HG03469 (cell line): ENCODE data around the gene RAB28.

Source experiments
- ATAC-seq: cut with Tn5 transposase; IDR thresholded peaks from one replicate; pipeline ENCODE4 v1.9.1; 2021; ENCODE audit warnings: mild to moderate bottlenecking, moderate library complexity, moderate number of reproducible peaks; ENCODE audit not compliant: unreplicated experiment

Gene RAB28

DNA sequence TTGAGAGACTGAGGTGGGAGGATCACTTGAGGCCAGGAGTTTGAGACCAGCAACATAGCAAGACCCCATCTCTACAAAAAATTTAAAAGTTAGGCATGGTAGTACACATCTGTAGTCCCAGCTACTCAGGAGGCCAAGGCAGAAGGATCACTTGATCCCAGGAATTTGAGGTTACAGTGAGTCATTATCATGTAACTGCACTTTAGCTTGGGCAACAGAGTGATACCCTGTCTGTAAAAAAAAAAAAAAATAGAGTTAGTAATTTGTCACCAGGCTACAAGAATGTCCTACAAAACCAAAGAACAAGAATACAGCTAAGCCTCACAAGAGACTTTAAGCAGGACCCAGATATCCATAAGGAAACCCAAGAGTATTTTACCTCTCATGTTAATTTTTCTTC, 27.0 kb upstream of the RAB28 start:
- ATAC-seq: no peak

DNA sequence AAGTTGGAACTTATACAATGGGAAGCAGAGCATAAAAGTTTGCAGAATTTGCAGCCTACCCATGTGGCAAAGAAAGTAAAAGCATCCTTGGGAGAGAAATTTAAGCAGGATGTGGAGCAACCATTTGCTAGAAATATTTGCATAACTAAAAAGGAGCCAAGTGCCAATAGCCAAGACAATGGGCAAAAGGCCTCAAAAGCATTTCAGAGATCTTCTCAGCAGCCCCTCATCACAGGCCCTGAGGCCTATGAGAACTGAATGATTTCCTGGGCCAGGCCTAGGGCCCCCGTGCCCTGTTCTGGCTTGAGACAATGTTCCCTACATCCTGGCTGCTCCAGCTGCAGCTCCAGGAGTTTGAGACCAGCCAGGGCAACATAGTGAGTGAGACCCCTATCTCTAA, 25.3 kb upstream of the RAB28 start:
- ATAC-seq: no peak

DNA sequence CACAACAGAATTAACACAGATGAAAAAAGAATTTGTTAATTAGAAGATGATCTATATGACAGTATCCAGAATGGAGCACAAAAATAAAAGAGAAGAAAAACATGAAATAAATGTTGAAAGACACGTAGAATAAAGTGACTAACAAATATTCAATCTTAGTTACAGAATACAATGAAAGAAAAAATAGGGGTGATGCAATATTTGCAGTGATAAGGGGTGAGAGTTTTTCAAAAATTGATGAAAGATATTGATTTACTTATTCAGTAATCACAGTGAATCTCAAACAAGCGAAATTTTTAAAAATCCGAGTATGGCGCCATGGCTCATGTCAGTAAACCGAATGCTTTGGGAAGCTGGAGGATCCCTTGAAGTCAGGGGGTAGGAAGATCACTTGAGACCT, 20.2 kb upstream of the RAB28 start:
- no peak for ATAC-seq

DNA sequence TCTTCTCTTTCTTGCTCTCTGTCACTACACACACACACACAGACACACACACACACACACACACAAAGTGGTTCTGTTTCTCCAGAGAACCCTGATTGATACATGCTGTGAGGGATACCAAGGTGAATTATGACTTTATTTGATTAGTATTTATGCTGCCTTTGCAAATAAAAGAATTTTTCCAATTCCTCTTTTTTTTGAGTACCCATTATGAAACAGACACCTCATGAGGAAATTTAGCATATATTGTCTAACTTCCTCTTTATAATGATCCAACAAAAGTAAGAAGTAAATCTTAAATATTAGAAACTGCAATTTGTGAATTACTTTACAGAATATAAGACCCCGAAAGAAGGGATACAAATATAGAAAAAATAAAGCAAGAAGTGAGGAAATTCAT, 14.3 kb upstream of the RAB28 start:
- ATAC-seq: no peak

DNA sequence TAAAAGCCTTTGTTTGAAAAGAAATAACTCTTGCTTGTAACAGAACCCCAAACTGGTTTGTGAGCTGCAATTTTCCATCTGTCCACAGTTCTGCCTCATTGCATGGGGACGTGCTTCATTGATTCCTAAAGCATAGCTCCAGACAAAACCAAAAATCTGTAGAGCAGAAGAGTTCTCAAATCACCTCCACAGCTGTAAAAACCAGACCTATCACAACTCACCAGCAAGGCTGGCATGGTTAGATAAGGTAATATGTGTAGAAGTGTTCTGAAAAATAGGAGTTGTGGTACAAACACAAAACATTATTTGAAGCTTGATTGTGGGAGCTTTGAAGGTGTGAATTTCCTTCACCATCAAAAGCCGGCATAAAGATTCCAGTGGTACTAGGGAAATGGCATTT, 12.5 kb upstream of the RAB28 start:
- no peak for ATAC-seq

DNA sequence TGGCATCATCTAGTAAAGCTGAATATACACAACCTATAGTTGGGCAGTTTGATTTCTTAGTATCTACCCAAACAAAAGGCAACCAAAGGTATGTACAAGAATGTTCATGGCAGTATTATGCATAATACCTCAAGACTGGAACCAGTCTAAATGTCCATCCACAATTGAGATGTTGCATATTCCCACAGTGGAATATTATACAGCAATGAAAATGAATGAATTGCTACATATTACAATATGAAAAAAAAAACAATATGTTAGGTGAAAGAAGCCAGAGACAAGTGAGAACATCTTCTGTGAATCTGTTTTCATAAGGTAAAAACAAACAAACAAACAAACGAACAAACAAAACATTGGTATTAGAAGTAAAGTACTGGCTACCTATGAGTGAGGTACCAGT, 11.6 kb upstream of the RAB28 start:
- no peak for ATAC-seq

DNA sequence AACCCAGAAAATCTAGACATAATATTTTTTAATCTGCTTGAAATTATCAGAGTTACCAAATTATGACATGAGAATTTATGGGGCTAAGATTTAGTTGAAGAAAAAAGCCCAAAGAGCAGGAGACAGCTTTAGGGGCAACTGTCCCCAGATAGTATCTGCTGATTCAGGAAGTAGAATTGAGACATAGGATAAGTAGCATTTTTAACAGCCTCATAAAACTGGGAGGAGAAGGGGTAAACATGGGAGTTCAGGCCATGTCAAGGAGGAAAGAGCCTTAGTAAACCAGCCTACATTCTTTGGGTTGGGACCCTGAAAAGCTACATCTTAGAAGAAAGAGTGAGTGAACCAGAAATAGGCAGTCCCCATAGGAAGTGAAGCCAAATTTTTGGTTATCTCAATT, 9.7 kb upstream of the RAB28 start:
- no peak for ATAC-seq

DNA sequence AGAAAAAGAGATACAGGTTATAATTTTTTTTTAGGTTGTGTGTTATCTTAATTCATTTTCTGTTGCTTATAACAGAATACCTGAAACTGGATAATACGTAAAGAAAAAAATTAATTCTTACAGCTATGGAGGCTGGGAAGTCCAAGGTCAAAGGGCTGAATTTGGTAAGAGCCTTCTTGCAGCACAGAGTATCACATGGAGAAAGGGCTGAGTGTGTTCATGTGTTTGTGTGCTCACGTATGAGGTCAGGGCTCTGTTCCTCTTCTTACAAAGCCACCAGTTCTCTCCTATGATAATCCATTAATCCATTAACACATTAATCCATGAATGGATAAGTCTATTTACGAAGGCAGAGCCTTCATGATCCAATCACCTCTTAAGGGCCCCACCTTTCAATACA, 8.6 kb upstream of the RAB28 start:
- ATAC-seq: no peak

DNA sequence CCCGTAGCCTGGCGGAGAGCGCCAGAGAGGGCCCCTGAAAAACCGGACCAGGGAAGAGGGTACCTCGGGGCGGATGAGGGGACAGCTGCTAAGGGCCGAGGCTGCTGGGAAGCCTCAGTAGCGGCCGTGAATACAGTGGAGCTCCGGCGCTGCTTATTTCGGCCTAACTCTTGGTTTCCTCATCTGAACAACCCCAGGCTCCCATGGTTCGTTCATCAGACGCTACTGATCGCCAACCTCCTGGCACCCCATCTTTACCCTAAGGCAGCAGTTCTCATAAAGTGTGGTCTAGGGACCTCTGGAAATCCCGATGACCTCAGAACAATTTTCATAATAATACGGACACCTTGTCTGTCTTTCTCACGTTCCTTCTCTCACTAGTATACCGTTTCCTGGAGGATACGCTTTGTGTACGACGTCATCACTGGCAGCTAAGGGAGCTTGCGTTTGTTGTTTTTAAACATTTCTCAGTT, 645 bp upstream of the RAB28 start:
- ATAC-seq: peak; percentile 19

DNA sequence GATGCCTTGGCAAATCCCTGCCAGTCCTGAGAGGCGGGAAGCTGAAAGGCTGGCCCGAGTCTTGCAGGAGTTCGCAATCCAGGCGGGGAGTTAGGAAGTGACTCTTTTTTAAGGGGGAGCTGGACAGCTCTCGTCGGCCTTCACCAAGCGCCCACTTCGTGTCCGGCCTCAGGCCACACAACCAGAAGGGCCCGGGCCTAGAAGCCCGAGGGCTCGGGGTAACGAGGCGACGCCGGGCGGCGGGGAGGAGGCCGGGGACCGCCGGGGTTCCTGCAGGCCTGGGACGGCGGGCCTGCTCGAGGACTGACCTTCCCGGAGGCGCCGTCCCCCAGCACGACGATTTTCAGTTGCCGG, 395 bp downstream of the RAB28 start:
- peak; percentile 12 for ATAC-seq

DNA sequence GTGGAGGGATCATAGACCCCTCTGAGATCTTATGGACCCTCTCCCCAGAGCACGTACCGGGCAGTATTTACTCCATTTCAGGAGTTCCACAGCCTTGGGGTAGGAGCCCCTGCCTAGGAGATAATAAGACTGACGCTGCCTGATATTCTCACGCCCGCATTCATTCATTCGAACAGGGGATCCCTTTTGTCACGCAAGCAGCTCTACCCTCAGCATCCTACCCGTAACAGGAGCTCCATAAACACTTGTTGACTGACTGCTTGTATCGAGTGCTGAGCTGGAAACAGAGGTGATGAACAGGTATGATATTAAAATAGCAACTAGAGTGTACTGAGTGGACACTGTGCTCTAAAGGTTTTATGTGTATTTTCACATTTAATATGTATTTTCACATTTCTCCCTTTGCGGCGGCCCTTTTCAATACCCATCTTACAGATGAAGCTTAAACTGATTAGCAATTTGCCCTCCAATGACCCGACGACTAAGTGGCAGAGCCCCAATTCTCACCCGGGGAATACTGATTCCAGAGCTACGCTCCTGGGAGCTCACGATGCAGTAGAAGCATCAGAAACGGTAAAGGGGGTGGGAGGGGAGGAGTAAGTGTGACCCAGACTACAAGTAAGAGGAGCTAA, 888 bp downstream of the RAB28 start:
- no peak for ATAC-seq

DNA sequence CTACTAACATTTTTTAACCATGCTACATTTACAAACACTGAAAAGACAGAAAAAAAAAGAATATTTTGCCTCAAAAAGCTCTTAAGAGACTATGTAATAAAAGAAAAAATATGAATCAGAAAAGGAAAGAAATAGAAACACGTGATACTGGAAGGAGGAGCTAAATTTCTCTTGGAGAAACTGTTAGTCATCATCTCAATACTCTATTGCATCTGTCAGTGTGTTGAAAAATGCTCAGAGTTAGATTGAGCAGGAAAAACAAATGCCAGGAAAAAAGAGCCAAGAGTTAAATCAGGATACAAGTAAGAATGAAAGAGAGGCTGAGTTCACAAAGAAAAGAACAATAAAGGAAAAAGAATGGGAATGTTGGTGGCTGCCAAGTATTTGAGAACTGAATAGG, 2.6 kb downstream of the RAB28 start:
- no peak for ATAC-seq

DNA sequence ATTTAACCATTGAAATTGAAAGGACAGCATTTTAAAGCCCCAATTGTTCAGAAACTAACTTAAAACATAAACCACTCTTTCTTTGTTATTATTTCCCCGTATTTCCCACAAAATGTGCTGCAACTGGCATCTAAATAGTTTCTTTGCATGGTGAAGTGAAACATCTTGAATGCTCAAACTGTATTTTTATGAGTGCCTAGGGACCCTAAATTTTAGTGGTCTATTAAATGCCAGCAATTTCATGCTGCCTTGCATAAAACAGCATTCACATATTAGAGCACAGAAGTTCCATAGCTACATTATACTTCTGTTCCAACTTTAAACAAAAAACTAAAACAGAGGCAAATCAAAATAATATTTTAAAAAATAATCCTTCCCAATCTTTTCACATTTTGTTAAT, 5.4 kb downstream of the RAB28 start:
- ATAC-seq: no peak

DNA sequence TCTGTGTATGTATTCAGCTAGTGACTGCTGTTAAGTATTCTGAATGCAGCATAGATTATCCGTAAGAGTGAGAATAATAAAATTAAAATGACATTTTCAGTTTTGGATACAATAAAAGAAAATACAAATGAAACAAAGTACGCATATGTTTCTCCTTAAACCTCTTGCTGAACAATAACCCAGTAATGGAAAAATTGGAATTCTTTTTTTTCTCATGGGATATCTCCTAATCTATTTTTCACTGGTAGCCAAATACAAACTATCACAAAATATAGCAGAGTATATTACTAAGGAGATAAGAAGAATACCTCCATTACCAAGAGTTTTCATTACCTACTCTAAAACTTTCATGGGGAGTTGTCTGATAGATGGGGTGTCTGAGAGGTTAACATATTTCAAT, 6.0 kb downstream of the RAB28 start:
- ATAC-seq: no peak

DNA sequence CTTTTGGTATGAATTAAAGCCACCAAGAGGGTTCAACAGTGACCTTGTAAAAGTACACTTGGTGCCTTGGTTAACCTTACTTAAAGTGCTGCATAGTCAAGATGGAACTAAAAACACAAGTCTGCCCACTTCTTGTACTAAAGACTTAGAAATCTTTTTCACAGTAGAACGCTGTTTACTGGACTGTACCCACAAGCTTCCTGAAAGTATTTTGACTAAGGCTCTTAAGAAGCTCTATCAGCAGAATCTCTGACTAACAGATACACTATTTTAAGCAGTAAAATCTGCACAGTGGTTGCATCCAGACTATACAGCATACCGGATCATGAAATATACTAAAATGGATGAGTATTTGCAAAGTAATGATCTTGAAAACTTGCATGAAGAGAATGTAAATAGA, 7.2 kb downstream of the RAB28 start:
- no peak for ATAC-seq

DNA sequence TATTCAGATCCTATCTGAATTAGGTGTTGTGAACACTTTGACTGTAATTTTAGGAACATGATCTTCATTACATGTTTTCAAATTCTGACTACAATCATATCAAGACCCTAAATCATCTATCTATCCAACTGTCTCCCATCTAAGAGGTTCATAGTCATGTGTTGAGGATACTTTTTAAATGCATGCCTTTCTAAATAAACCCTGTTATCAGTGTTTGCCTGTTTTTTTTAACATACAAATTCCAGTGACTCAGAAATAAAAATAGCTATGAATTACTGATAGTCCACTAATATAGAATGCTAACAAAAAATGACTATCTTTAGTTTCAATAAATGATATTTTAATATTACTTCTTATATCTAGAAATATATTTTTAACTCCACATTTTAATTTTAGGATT, 8.0 kb downstream of the RAB28 start:
- no peak for ATAC-seq

DNA sequence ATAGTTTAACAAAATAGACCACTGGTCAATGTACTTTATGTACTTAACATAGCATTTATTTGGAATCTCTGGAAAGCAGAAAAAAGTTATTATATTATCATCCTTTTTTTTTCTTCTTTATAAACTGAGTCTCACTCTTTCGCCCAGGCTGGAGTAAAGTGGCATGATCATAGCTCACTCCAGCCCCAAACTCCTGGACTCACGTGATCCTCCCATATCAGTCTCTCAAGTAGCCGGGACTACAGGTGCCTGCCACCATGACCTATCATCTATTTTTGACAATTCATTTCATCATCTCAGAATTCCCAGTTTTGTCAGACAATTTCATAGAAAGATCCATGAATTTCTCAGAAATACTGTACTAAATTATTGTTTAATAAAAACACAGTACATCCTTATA, 12.7 kb downstream of the RAB28 start:
- no peak for ATAC-seq

DNA sequence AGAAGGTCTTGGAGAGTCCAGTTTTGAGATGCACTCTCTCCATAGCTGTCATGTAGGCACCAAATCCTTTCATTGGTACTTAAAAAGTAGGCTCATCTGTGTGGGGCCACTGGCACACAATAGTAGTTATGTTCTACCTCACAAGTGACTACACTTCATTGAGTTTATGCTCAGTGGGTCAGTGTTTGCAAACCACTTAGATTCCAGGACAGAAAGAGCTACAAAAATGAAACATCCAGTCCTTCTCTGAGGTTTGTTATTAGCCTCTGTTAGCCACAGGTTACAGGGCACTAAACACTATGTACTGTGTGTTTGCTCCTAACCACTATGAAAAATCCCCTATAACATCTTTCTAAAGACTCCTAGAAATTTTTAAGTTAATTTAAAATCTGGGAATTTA, 13.8 kb downstream of the RAB28 start:
- ATAC-seq: peak; percentile 62

DNA sequence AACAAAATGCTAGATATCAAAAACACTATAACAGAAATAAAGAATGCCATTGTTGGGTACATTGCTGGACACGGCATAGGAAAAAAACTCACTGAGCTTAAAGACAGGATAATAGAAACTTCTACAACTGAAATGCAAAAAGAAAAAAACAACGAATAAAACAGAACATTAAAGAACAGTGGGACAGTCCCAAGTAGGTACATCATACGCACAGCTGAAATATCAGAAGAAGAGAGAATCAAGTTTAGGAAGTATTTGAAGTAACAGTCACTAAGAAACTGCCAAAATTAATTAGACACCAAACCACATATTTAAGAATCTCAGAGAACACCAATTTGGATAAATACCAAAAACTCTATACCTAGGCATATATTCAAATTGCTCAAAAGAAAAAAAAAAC, 19.2 kb downstream of the RAB28 start:
- no peak for ATAC-seq

DNA sequence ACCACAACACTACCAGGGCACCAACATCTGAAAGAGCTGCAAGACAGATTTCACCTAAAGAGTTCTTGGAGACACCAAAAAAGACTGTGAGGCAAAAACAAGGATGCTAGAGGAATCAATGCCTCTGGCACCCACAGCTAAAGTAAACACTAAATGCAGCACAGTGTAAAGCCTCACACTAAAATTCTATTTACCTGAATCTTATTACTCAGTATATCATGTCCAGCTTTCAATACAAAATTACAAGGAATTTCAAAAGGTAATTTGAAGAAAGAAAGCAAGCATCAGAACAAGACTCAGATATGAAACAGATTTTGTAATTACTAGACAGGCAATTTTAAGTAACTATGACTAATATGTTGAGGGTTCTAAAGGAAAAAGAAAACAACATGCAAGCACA, 19.6 kb downstream of the RAB28 start:
- no peak for ATAC-seq

DNA sequence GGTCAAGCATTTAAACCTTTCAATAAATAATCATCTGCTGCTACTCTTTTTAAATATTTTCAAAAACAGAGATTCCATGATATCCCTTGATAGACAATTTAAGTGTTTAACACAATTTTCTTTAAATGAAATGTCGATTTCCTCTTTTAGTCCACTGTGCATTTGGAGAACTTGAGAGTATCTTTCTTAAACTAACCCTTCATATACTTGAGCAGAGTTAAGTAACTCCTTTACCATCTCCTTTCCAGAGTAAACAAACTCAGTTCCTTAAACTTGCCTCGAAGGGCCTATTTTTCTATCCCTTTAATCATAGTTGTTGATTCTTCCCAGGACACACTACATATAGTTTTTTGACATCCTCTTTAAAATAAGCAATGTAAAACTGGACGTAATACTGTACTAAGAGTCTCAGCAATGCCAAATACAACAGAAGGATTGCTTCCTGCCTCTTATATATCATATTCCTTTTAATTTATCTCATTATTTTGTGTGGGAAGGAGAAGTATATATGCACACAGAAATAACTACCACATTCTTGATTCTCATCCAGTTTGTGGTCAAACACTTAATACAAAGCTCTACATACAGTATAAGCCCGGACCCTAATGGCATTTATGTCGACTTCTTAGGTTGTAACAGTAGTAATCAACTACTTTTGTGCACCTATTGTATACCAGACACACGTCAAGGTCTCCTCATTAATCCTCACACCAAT, 22.8 kb downstream of the RAB28 start:
- ATAC-seq: no peak

DNA sequence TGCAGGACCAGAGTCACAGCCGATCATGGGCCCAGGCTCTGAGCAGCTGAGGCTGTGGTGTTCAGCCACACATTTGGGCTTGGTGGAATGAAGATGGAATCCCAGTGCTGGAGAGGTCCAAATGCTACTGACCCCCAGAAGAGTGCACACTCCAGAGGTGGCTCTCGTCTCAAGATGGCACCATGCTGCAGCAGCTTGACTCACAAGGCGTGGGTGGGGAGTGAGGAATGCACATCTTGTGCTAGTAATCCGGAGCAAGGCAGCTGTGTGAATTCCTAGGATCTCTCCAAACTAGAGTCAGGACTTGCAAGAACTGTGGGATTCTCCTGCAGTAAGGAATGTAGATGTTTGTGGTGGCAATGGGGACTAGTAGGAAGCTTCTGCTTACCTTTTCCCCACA, 28.7 kb downstream of the RAB28 start:
- no peak for ATAC-seq

DNA sequence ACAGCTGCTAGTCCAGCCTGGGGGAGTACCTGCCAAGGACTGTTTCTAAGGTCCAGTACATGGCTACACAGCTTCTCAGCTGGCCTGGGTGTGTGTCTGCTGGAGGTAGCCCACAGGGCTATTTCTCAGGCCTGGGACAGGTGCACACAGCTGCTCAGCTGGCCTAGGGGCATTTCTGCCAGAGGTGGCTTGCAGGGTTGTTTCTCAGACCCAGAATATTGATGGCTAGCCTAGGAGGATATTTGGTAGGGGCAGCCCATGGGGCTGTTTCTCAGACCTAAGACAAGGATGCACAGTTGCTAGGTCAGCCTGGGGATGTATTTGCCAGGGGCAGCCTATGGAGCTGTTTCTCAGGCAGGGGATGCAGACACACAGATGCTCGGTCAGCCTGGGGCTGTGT, 29.4 kb downstream of the RAB28 start:
- ATAC-seq: no peak
